ENCODE data around the gene CHRNA1.

Gene CHRNA1

DNA sequence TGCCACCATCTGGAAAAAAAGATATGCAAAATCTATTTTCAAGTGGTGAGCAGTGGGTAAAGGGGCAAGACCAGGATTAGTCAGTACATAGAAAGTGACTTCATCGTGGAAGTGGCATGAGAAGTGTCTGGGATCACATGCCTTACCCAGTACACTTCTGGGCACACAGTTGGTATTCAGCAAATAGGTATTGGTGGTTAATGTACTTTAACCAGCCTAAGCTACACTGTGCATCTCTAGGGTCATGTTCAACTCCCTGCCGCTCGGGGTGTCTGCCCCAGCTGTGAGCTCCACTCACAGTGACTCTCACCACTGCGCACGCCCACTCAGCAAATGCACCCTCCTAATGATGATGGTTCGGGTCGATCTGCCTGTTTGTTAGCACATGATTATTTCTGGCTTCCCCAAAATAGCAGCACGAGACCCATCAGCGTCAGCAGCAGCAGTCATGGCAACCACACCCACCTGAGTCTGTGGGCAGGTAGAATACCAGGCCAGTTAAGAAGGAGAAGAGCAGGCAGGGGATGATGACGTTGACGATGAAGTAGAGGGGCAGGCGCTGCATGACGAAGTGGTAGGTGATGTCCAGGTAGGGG is 11.1 kb downstream of the CHRNA1 start:
- ChIA-PET POLR2A (no interaction called here), CTCF (interaction anchor here (0.6 to 13.1 kb wide), 6 partner anchors 8 to 236 kb away, joined by 3 to 345 read pairs (median 3); partner anchors contain the start of gene CHRNA1)
- TF ChIP-seq, protein P1, sequence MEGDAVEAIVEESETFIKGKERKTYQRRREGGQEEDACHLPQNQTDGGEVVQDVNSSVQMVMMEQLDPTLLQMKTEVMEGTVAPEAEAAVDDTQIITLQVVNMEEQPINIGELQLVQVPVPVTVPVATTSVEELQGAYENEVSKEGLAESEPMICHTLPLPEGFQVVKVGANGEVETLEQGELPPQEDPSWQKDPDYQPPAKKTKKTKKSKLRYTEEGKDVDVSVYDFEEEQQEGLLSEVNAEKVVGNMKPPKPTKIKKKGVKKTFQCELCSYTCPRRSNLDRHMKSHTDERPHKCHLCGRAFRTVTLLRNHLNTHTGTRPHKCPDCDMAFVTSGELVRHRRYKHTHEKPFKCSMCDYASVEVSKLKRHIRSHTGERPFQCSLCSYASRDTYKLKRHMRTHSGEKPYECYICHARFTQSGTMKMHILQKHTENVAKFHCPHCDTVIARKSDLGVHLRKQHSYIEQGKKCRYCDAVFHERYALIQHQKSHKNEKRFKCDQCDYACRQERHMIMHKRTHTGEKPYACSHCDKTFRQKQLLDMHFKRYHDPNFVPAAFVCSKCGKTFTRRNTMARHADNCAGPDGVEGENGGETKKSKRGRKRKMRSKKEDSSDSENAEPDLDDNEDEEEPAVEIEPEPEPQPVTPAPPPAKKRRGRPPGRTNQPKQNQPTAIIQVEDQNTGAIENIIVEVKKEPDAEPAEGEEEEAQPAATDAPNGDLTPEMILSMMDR (IDR thresholded peaks at IDR 0.05; ENCODE audit: insufficient read depth, low read length, missing control alignments) = no peak
- no peak for DNase-seq (ENCODE audit: low read depth, low spot score)
- no peak overlapping the region for H3K4me3 ChIP-seq (ENCODE audit: low read depth, low read length)

DNA sequence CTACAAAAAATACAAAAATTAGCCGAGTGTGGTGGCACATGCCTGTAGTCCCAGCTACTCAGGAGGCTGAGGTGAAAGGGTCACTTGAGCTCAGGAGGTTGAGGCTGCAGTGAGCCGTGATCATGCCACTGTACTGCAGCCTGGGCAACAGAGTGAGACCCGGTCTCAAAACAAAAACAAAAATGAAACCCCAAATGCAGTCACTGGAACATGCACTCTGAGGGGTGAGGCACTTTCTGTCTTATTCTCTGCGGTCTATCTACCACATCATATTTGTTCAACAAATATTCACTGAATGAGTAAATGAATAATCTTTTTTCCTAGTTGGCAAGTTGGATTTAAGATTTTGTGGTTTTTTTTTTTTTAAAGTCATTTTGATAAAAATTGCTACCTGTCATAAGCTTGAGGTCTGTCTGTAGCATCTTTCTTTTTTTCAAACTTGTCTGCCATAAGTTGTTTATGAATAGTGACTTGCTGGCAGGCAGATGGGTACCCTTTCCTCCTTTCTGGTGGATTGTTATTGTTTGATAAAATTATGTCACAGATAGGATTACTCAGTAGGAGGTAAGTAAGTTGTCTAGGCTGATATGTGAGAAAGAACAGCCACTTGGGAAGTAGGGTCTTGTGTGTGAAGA is 11.8 kb downstream of the CHRNA1 start:
- TF ChIP-seq, protein P1 (IDR thresholded peaks at IDR 0.05; ENCODE audit: insufficient read depth, low read length, missing control alignments) = no peak
- ChIA-PET CTCF (interaction anchor here (1.1 to 13.1 kb wide), 4 partner anchors 9 to 237 kb away, joined by 3 to 345 read pairs (median 6); partner anchors contain the start of gene CHRNA1), POLR2A (no interaction called here)
- DNase-seq (ENCODE audit: low read depth, low spot score) = no peak
- H3K4me3 ChIP-seq (ENCODE audit: low read depth, low read length) = no peak overlapping the region

DNA sequence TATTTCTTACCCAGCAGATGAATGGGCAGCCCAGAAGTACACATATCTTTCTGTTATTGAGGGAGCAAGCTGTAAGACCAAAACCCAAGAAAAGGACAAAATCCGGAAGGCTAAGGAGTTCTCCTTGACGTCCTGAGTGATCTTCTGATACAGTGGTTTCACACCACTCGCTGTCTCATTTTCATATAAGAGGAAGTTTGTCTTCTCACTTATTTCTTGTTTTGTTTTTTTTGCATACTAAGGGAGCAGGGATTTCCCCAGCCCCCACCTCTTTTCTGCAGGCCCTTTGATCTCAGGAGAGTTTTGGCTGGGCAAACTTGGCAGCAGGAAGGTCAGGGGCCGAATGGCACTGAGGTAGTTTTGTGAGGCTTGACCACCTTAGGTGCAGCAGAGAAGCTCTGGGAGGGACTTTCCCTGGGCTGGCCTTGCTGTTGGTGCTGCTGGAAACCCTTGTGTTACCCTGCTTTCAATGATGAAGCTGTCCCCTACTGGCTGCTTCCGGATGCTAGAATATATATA is 13.3 kb downstream of the CHRNA1 start:
- no peak for DNase-seq (ENCODE audit: low read depth, low spot score)
- TF ChIP-seq, protein P1 (IDR thresholded peaks at IDR 0.05; ENCODE audit: insufficient read depth, low read length, missing control alignments) = no peak
- ChIA-PET POLR2A (no interaction called here), CTCF (interaction anchor here (0.7 to 13.1 kb wide), 6 partner anchors 9 to 259 kb away, joined by 3 to 345 read pairs (median 19); partner anchors contain the start of gene CHRNA1)
- H3K4me3 ChIP-seq (ENCODE audit: low read depth, low read length) = no peak overlapping the region

DNA sequence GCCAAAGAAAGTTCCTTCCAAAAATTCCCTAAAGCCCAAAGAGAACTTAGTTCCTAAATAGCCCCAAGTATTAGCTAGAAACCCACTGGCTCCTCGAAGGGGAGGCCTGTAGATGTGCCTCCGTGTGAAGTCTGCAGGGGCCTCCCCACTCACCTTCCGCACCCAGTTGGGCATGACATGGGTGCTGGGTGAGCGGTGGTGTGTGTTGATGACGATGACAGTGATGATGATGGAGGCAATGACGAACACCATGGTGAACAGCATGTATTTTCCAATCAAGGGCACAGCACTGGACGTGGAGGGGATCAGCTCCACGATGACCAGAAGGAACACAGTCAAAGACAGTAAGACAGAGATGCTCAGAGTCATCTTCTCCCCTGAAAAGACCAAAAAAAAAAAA is 14.5 kb downstream of the CHRNA1 start:
- no peak overlapping the region for H3K4me3 ChIP-seq (ENCODE audit: low read depth, low read length)
- ChIA-PET POLR2A (no interaction called here), CTCF (interaction anchor here (0.7 to 13.1 kb wide), 38 partner anchors 9 to 366 kb away, joined by 3 to 345 read pairs (median 6); partner anchors contain the start of genes CHN1 and CHRNA1)
- TF ChIP-seq, protein P1 (IDR thresholded peaks at IDR 0.05; ENCODE audit: insufficient read depth, low read length, missing control alignments) = no peak
- DNase-seq (ENCODE audit: low read depth, low spot score) = no peak

DNA sequence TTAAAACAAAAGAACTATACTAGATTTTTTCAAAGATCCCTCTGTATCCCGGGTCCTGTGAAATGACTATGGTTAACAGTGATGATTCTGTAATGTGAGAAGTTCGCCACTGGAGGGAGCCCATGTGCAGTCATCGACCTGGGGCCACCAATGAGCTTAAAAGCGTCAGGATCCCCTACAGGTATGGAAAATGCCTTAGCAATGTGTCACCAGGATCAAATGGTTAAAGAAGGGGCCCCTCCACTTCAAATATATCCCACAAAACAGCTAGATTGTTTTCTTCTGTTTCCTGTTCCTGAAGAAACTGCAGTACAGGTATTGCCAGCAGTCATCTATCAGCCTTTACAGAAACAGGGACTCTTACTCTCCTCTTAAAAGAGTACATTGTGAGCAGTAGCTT is 15.3 kb downstream of the CHRNA1 start:
- H3K4me3 ChIP-seq (ENCODE audit: low read depth, low read length) = no peak overlapping the region
- no peak for DNase-seq (ENCODE audit: low read depth, low spot score)
- ChIA-PET CTCF (interaction anchor here (0.5 to 13.1 kb wide), 51 partner anchors 8 to 404 kb away, joined by 3 to 345 read pairs (median 5); partner anchors contain the start of genes CHN1 and CHRNA1), POLR2A (interaction anchor here (0.6 kb wide), 1 partner anchor 382 kb away, joined by 3 read pairs; no protein-coding TSS in a partner anchor)
- TF ChIP-seq, protein P1 (IDR thresholded peaks at IDR 0.05; ENCODE audit: insufficient read depth, low read length, missing control alignments) = peak; percentile 72

DNA sequence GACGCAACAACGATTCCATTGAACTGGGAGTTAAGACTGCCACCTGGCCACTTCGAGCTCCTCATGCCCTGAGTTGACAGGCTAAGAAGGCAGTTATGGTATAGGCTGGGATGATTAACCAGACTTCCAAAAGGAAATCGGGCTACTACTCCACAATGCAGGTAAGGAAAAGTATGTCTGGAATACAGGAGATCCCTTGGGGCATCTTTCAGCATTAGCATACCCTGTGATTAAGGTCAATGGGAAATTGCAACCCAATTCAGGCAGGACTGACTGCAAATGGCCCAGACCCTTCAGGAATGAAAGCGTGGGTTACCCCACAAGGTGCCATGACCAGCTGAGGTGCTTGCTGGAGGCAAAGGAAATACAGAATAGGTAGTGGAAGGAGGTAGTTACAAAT is 19.1 kb downstream of the CHRNA1 start:
- TF ChIP-seq, protein P1 (IDR thresholded peaks at IDR 0.05; ENCODE audit: insufficient read depth, low read length, missing control alignments) = no peak
- no peak for DNase-seq (ENCODE audit: low read depth, low spot score)
- ChIA-PET POLR2A (no interaction called here), CTCF (interaction anchor here (0.8 to 13.1 kb wide), 6 partner anchors 9 to 270 kb away, joined by 3 to 345 read pairs (median 3); no protein-coding TSS in a partner anchor)
- H3K4me3 ChIP-seq (ENCODE audit: low read depth, low read length) = no peak overlapping the region

Measured in AG04449 (cell line).